T-helper 2 cell (primary cell): ENCODE data around the gene CHRNA5.
"Not testable (repeated sequence)": the region's sequence is repeated elsewhere in the genome, so short reads cannot be mapped to it uniquely, and the experiment has no call there.

Experiments
- DNase-seq, 5 experiments: peaks; one replicate each; pipeline versions ENCODE4 v3.0.0 to v3.0.0-alpha.2; 2012 to 2022

CHRNA5 gene

DNA sequence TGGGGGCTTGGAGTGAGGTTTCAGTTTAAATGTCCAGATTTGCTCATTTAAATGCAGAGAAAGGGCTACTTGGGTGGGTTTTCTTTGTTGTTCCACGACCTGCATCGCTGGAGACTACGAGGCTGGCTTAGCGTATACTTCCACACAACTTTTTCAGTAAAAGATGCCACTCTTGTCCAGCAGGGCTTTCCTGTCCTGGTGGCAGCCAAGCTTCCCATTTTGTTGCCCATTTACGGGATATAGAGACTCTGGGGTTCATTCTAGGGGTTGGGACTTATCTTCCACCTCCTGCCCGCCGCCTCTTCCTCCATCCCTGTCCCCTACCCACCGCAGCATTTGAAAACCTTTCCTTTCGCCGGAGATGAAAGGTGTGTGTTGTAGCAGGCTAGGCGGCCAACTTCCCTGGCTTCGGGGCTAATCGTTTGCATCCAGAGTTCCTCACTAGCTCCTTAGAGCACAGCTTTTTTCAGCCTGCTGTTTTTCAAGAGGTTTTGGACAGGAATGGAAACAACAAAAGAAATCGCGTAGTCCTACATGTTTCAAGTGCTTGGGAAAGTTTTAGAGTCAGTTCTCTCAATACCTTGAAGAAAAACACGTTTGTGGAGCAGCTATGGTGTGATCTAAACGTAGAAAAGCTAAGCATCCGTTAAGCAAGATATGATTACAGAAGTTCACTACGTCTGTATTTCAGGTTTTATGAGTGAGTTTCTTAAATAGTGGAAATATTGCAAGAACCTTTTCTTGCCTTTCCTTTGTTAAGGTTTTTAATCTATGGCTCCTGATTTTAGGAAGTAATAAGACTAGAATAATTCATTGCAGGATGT lies 843 bp downstream of the CHRNA5 start:
- DNase-seq = no peak

DNA sequence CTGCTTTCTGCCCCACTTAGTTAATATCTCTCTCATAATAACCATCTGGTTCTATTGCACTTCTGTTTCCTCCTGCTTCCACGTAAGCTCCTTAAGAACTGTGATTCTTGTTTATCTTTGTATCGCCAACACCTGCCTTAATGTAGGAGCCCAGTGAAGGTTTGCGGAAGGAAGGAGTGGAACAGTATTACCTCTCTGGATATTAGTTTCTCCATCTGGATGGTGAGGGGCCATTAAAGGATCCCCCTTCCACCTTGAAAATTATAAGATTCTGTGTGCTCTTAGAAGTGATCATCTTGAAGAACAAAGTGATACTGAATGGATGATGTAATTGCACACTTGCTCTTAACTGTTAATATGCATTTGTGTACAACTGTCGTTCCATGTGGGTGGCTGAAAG lies 2.2 kb downstream of the CHRNA5 start:
- DNase-seq = no peak

- no peak for DNase-seq
Measured at GRCh38 chr15:78570710-78571109, 5.4 kb downstream of the CHRNA5 start.

DNA sequence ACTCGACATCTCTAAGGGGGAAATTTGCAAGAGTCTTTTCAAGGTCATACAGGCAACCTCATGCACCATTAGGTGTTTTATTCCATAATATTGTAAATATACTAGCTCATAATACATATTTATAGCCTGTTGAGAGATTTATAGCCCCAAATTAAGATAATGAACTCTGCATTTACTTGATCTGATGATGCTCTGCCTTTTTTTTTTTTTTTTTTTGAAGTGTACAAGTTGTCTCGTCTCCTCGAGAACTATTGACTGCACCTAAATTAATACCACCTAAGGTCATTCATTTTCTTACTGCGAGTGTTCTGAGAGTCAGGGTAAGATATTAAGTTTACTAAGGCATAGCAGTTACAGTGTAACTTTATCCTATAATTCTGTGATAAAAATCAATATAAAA lies 6.1 kb downstream of the CHRNA5 start:
- DNase-seq = no peak

DNA sequence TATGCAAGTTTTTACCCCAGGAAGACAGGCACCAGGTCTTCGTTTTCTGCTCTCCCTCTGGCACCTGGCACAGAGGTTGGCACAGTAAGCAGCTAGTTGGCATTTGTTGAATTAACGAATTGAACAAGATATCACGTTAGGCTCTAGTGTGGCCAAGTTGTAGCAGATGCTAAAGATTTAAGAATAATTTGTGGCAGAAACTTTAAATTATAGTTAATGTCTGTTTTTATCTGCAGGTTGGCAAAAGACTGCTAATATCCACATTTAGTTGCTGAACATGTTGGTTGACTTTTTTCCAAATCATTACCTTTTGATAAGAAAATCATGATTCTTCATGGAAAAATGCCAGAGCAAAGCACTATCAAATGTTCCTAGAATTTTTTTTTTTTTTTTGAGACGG lies 8.1 kb downstream of the CHRNA5 start:
- no peak for DNase-seq

DNA sequence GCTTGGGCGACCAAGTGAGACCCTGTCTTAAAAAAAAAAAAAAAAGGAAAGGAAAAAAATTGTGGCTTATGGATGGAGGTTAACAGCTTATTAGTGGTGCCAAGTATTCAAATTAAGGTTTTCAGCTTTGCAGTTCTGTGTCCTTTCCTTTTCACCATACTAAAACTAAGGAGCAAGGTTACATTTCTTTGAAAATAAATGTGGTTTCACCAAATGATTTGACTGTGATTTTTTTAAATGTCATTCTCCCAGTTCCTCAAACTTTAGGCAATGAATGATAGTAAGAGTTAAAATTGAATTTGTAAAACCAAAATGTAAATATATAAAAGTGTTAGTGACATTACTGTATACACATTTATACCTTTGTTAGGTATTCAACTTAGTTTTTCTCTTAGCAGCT lies 9.6 kb downstream of the CHRNA5 start:
- no peak for DNase-seq

GRCh38 chr15:78597583-78597982 lies 32.3 kb downstream of the CHRNA5 start:
- DNase-seq = no peak

DNA sequence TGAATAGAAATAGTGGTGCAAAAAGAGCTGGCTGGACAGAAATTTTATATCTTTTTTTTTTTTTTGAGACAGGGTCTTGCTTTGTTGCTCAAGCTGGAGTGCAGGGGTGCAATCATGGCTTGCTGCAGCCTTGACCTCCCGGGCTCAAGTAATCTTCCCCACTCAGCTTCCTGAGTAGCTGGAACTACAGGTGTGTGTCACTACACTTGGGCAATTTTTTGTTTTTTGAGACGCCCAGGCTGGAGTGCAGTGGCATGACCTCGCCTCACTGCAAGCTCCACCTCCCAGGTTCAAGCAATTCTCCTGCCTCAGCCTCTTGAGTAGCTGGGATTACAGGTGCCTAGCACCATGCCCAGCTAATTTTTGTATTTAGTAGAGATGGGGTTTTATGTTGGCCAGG lies 33.0 kb downstream of the CHRNA5 start:
- DNase-seq = no peak

DNA sequence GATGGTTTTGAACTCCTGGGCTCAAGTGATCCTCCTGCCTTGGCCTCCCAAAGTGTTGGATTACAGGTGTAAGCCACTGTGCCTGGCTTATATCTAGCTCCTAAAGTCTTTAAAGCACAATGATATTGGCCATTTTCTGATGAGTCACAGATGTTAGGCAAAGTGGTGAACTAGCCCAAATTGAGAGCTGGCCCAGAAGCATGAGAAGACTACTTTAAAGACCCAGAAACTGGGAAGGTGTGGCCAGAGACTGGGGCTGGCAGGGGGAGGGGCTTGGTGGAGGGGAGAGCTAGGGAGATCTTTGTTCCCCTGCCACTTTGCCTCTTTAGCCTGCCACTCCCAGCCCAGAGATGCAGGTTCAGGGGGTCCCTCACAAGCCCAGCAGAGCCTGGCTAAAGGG lies 33.9 kb downstream of the CHRNA5 start:
- no peak for DNase-seq

- no peak for DNase-seq
Measured at GRCh38 chr15:78603467-78603866, 38.1 kb downstream of the CHRNA5 start.

GRCh38 chr15:78604420-78604819 lies 39.1 kb downstream of the CHRNA5 start:
- no peak for DNase-seq

DNA sequence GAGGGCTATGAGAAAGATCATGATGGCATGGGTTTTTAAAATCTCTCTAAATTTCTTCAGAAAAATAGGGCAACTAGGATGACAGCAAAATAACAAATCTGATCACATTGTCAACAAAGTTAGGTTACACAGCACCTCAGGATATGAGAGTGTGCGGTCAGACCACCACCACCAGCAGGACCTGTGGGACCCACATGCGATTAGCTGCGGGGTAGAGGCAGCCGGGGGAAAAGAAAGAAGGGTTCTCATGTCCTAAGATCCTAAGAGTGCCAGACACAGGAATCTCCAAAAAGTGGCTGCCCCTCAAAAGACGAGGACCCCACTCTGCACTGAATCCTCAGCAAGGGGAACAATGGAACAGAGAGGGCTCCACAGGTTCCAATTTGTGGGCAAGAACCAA lies 39.9 kb downstream of the CHRNA5 start:
- no peak for DNase-seq

DNA sequence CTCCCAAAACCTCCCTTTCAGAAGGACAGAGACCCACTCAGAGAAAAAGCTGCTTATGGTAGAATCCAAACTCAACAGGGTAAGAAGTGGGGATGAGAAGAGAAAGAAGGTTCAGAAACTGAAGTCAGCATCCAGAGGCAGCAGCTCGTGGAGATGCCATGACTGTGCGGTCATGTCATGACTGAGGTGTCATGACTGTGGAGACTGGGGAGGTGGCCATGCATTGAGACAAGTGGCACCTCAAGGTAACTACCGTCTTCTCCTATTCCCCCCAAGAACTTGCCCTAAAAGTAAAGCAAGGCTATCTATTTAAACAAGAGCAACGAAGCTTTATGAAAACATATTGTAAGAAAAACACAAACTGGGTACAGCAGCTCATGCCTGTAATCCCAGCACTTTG lies 40.4 kb downstream of the CHRNA5 start:
- no peak for DNase-seq

- not testable (repeated sequence) for DNase-seq
Measured at GRCh38 chr15:78609551-78609950, 44.2 kb downstream of the CHRNA5 start.

- DNase-seq = no peak
Measured at GRCh38 chr15:78614021-78614420, 48.7 kb downstream of the CHRNA5 start.

DNA sequence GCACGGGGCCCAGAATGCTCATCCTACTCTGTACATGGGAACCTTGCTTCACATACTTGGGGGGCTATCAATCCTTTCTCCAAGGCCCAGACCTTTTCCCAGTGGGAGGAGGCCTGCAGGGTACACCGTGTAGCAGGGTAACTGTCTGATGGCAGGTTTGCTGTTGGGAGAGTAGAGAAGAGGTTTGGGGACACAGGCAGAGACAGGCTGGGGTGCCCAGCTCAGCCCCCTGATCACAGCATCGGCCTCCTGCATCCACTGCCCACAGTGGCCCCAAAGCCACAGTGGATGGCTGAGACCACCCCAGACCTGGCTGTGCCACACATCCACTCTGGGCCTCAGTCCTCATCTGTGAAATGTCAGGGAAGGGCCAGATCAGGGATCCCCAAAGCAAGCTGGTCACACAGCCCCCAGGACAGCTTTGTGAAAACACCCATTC lies 49.9 kb downstream of the CHRNA5 start:
- DNase-seq = no peak

DNA sequence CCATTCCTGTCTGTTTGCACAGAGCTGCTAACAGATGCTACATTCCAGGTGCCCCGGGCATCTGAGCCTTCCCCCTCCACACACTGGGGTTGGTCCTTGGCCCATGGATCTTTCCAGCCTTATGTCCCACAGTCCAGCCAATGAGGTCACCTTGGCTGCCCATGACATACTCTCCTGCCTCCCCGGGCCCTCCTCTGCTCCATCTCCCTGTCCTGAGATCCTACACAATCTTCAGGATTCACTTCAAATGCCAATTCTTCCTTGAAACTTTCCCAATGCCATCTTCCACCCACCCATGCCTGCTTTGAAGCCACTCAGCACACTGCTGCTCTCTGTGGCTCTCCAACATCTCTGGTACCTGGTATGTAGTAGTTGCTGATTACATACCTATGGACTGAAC lies 51.2 kb downstream of the CHRNA5 start:
- no peak for DNase-seq

GRCh38 chr15:78617076-78617475 lies 51.8 kb downstream of the CHRNA5 start:
- no peak for DNase-seq

- DNase-seq = no peak
Measured at GRCh38 chr15:78617516-78617915, 52.2 kb downstream of the CHRNA5 start.

GRCh38 chr15:78618064-78618463 lies 52.7 kb downstream of the CHRNA5 start:
- DNase-seq = no peak

DNA sequence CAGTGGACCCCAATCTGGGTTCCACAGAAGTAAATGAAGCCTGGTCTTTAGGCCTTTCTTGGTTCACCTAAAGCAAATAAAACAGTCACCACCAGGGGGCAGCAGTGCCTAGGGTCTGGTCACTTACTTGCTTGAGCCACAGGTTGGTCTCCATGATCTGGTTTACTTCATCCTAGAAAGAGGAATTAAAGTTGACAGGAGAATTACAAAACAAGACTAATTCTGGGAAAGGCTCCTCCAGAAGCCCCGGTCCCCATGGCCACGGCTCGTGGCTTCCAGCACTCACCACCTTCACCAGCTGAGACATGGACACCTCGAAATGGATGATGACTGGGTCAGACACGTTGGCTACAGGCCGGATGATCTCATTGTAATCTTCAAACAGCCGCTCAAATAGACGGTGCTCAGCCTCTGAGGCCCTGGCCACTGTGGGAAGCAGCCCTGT lies 53.2 kb downstream of the CHRNA5 start:
- peak; percentile 40 to 73 (median 54) for DNase-seq

- DNase-seq = no peak
Measured at GRCh38 chr15:78619022-78619950, 54.0 kb downstream of the CHRNA5 start.

GRCh38 chr15:78620021-78620526 lies 54.8 kb downstream of the CHRNA5 start:
- DNase-seq = no peak
